ENCODE measurements around the gene ARHGAP26.

ARHGAP26 gene

DNA sequence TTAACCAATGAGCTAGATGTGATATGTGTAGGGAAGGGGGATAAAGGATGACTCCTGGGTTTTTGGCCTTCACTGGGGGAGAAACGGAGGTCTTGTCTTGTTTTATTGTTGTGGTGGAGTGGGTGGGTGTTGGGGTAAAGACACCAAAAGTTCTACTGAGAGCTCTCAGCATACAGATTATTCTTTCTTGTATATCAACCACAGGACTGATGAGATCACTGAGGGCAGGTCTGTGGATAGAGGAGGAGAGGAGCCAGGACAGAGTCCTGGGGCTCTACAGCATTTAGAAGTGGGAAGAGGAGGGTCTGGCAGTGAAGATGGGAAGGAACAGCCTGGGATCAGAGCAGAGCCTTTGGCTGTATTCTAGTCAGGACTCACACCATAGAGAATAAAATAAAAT lies 310.8 kb downstream of the ARHGAP26 start:
- Histone ChIP-seq H3K9me3 (no peaks in the 10 kb centered on the region), H3K4me1 (peaks cover 0 to 3% (median 0%) of the 10 kb centered on the region in 4 donors), H3K27ac (no peak overlapping the region), H3K4me3 (no peak overlapping the region), H3K27me3 (no peaks in the 10 kb centered on the region), H3K36me3 (peaks cover 0 to 5% (median 3%) of the 10 kb centered on the region in 3 donors)
- TF ChIP-seq, protein P1, sequence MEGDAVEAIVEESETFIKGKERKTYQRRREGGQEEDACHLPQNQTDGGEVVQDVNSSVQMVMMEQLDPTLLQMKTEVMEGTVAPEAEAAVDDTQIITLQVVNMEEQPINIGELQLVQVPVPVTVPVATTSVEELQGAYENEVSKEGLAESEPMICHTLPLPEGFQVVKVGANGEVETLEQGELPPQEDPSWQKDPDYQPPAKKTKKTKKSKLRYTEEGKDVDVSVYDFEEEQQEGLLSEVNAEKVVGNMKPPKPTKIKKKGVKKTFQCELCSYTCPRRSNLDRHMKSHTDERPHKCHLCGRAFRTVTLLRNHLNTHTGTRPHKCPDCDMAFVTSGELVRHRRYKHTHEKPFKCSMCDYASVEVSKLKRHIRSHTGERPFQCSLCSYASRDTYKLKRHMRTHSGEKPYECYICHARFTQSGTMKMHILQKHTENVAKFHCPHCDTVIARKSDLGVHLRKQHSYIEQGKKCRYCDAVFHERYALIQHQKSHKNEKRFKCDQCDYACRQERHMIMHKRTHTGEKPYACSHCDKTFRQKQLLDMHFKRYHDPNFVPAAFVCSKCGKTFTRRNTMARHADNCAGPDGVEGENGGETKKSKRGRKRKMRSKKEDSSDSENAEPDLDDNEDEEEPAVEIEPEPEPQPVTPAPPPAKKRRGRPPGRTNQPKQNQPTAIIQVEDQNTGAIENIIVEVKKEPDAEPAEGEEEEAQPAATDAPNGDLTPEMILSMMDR (IDR thresholded peaks at IDR 0.05): no peak
- intact Hi-C loops (cut with DNase I; ENCODE audit: low total_unique reads): no loop called here
- no peak for DNase-seq

GRCh38 chr5:143083006-143083405 lies 312.8 kb downstream of the ARHGAP26 start:
- peaks cover 0 to 12% (median 5%) of the 10 kb centered on the region in 4 donors for H3K4me1 ChIP-seq

GRCh38 chr5:143084407-143084806 lies 314.2 kb downstream of the ARHGAP26 start:
- no peaks in the 10 kb centered on the region for H3K27me3 ChIP-seq
- no peak overlapping the region for H3K27ac ChIP-seq
- H3K4me3 ChIP-seq: no peak overlapping the region
- peaks cover 0 to 5% (median 3%) of the 10 kb centered on the region in 3 donors for H3K36me3 ChIP-seq
- H3K4me1 ChIP-seq: peaks cover 0 to 9% (median 5%) of the 10 kb centered on the region in 4 donors
- intact Hi-C loops (cut with DNase I; ENCODE audit: low total_unique reads): no loop called here
- H3K9me3 ChIP-seq: no peaks in the 10 kb centered on the region
- TF ChIP-seq, protein P1 (IDR thresholded peaks at IDR 0.05): no peak
- DNase-seq: no peak

More at GRCh38 chr5:143083006-143083405, 312.8 kb downstream of the ARHGAP26 start:
- intact Hi-C loops (cut with DNase I; ENCODE audit: low total_unique reads): no loop called here
- Histone ChIP-seq H3K27me3 (no peaks in the 10 kb centered on the region), H3K36me3 (peaks cover 0 to 5% (median 3%) of the 10 kb centered on the region in 3 donors), H3K27ac (no peak overlapping the region), H3K4me3 (no peak overlapping the region), H3K9me3 (no peaks in the 10 kb centered on the region)
- no peak for DNase-seq
- TF ChIP-seq, protein P1 (IDR thresholded peaks at IDR 0.05): no peak

- peaks cover 0 to 9% (median 5%) of the 10 kb centered on the region in 4 donors for H3K4me1 ChIP-seq
- intact Hi-C loops (cut with DNase I; ENCODE audit: low total_unique reads): no loop called here
- DNase-seq: no peak
- no peak overlapping the region for H3K27ac ChIP-seq
- H3K36me3 ChIP-seq: peaks cover 0 to 5% (median 3%) of the 10 kb centered on the region in 3 donors
- H3K9me3 ChIP-seq: no peaks in the 10 kb centered on the region
- no peak overlapping the region for H3K4me3 ChIP-seq
- no peaks in the 10 kb centered on the region for H3K27me3 ChIP-seq
- TF ChIP-seq, protein P1 (IDR thresholded peaks at IDR 0.05): no peak
These were observed 315.2 kb downstream of the ARHGAP26 start for GRCh38 chr5:143085319-143085917.

GRCh38 chr5:143086546-143086907 lies 316.4 kb downstream of the ARHGAP26 start:
- Histone ChIP-seq H3K4me3 (no peak overlapping the region), H3K27ac (no peak overlapping the region), H3K4me1 (peaks cover 0 to 9% (median 5%) of the 10 kb centered on the region in 4 donors), H3K9me3 (no peaks in the 10 kb centered on the region), H3K36me3 (peaks cover 0 to 5% (median 3%) of the 10 kb centered on the region in 3 donors), H3K27me3 (no peaks in the 10 kb centered on the region)
- TF ChIP-seq, protein P1 (IDR thresholded peaks at IDR 0.05): no peak
- no peak for DNase-seq
- intact Hi-C loops (cut with DNase I; ENCODE audit: low total_unique reads): no loop called here
